ENCODE results near the gene METTL27.

- TF ChIP-seq CTCF (IDR thresholded peaks at IDR 0.05; ENCODE audit: insufficient read depth, low read length) = no peak
- TF ChIP-seq POLR2AphosphoS5 (IDR thresholded peaks at IDR 0.05; ENCODE audit: low read depth) = no peak
- no peak for TF ChIP-seq REST (IDR thresholded peaks at IDR 0.05; ENCODE audit: insufficient replicate concordance, low read depth)
Observed at GRCh38 chr7:73890555-73891147, 48.3 kb upstream of the METTL27 start.
